Measurements from ENCODE around the gene MYO3A. TPM values are rescaled to one million over a fixed set of nuclear protein-coding genes. Genes with fewer than 3 reads are reported as not detected.
"Not testable (repeated sequence)": the region's sequence is repeated elsewhere in the genome, so short reads cannot be mapped to it uniquely, and the experiment has no call there.

Gene MYO3A
- total RNA-seq, 1 donor from 2014 or later = 0.23 TPM

DNA sequence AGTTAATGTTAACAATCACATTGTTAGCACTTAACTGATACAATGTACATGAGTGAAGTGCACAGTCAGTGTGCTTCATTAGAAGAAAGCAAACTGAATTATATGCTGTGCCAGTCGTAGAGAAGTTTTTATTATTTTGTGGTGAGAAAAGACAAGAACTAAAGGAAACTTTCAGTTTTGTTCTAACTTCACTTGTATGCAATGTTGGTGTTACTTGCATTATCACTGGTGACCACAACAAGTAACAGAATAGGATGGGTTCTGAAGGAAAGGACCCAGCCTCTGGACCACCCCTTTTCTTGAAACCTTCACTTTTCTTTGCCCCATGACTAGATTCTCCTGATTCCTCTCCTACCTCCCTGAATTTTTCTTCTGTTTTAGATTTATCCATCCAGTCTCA lies 159.2 kb downstream of the MYO3A start:
- Mint-ChIP-seq H3K4me1 (ENCODE audit: low read depth, unreplicated experiment) (no peaks in the 10 kb centered on the region), H3K36me3 (ENCODE audit: low read depth, unreplicated experiment) (no peaks in the 10 kb centered on the region), H3K27me3 (ENCODE audit: low read depth, unreplicated experiment) (peaks cover 2% of the 10 kb centered on the region), H3K9me3 (ENCODE audit: unreplicated experiment) (peaks cover 2% of the 10 kb centered on the region), H3K4me3 (ENCODE audit: unreplicated experiment) (no peak overlapping the region), H3K27ac (ENCODE audit: unreplicated experiment) (no peak overlapping the region)
- H3K9ac ChIP-seq (ENCODE audit: low read length) = no peak overlapping the region
- H3K27me3 ChIP-seq (ENCODE audit: insufficient read depth, low read length) = no peaks in the 10 kb centered on the region
- no peaks in the 10 kb centered on the region for H4K20me1 ChIP-seq (ENCODE audit: insufficient read depth, low read length)
- H3K4me3 ChIP-seq (ENCODE audit: insufficient read depth, low read depth, low read length) = no peak overlapping the region
- DNase-seq (ENCODE audit: low read depth) (no peak), FAIRE-seq (no peak)
- no peak overlapping the region for H3K27ac ChIP-seq (ENCODE audit: low read depth, low read length)
- TF ChIP-seq, protein P1, sequence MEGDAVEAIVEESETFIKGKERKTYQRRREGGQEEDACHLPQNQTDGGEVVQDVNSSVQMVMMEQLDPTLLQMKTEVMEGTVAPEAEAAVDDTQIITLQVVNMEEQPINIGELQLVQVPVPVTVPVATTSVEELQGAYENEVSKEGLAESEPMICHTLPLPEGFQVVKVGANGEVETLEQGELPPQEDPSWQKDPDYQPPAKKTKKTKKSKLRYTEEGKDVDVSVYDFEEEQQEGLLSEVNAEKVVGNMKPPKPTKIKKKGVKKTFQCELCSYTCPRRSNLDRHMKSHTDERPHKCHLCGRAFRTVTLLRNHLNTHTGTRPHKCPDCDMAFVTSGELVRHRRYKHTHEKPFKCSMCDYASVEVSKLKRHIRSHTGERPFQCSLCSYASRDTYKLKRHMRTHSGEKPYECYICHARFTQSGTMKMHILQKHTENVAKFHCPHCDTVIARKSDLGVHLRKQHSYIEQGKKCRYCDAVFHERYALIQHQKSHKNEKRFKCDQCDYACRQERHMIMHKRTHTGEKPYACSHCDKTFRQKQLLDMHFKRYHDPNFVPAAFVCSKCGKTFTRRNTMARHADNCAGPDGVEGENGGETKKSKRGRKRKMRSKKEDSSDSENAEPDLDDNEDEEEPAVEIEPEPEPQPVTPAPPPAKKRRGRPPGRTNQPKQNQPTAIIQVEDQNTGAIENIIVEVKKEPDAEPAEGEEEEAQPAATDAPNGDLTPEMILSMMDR (IDR thresholded peaks at IDR 0.05; ENCODE audit: insufficient read depth, low read depth, low read length) = no peak
- no peak for TF ChIP-seq EZH2 (IDR thresholded peaks at IDR 0.05; ENCODE audit: insufficient read depth, low read length)
- H3K4me2 ChIP-seq (ENCODE audit: low read length) = no peak overlapping the region
- no peaks in the 10 kb centered on the region for H3K9me3 ChIP-seq (ENCODE audit: insufficient read depth, low read depth, low read length)
- H3K36me3 ChIP-seq (ENCODE audit: insufficient read depth, low read length) = no peaks in the 10 kb centered on the region
- no peak overlapping the region for H2AFZ ChIP-seq (ENCODE audit: low read depth, low read length)
- H3K4me1 ChIP-seq (ENCODE audit: insufficient read depth, low read length) = no peaks in the 10 kb centered on the region
- H3K79me2 ChIP-seq (ENCODE audit: insufficient read depth, low read length) = no peaks in the 10 kb centered on the region

- no peak for DNase-seq (ENCODE audit: low read depth)
- TF ChIP-seq EZH2 (IDR thresholded peaks at IDR 0.05; ENCODE audit: insufficient read depth, low read length) = no peak
- TF ChIP-seq, protein P1 (IDR thresholded peaks at IDR 0.05; ENCODE audit: insufficient read depth, low read depth, low read length) = no peak
- H3K36me3 Mint-ChIP-seq (ENCODE audit: low read depth, unreplicated experiment) = no peaks in the 10 kb centered on the region
These were observed 161.8 kb downstream of the MYO3A start for GRCh38 chr10:26095781-26096180.

GRCh38 chr10:26097549-26097948 lies 163.5 kb downstream of the MYO3A start:
- FAIRE-seq; DNase-seq (ENCODE audit: low read depth); H4K20me1 ChIP-seq (ENCODE audit: insufficient read depth, low read length); H3K4me2 ChIP-seq (ENCODE audit: low read length); H3K4me3 Mint-ChIP-seq (ENCODE audit: unreplicated experiment); H3K9me3 ChIP-seq (ENCODE audit: insufficient read depth, low read depth, low read length); H3K4me1 ChIP-seq (ENCODE audit: insufficient read depth, low read length); H3K36me3 ChIP-seq (ENCODE audit: insufficient read depth, low read length); H3K9me3 Mint-ChIP-seq (ENCODE audit: unreplicated experiment); H3K4me1 Mint-ChIP-seq (ENCODE audit: low read depth, unreplicated experiment); H3K27me3 ChIP-seq (ENCODE audit: insufficient read depth, low read length); H2AFZ ChIP-seq (ENCODE audit: low read depth, low read length); H3K36me3 Mint-ChIP-seq (ENCODE audit: low read depth, unreplicated experiment); H3K4me3 ChIP-seq (ENCODE audit: insufficient read depth, low read depth, low read length); H3K27ac ChIP-seq (ENCODE audit: low read depth, low read length); H3K9ac ChIP-seq (ENCODE audit: low read length); H3K27ac Mint-ChIP-seq (ENCODE audit: unreplicated experiment); H3K27me3 Mint-ChIP-seq (ENCODE audit: low read depth, unreplicated experiment); H3K79me2 ChIP-seq (ENCODE audit: insufficient read depth, low read length): not testable (repeated sequence)

More at GRCh38 chr10:26095781-26096180, 161.8 kb downstream of the MYO3A start:
- Mint-ChIP-seq H3K4me1 (ENCODE audit: low read depth, unreplicated experiment) (no peaks in the 10 kb centered on the region), H3K4me3 (ENCODE audit: unreplicated experiment) (no peak overlapping the region), H3K9me3 (ENCODE audit: unreplicated experiment) (peaks cover 5% of the 10 kb centered on the region), H3K27ac (ENCODE audit: unreplicated experiment) (no peak overlapping the region), H3K27me3 (ENCODE audit: low read depth, unreplicated experiment) (peaks cover 2% of the 10 kb centered on the region)
- no peak overlapping the region for H3K4me2 ChIP-seq (ENCODE audit: low read length)
- H3K4me3 ChIP-seq (ENCODE audit: insufficient read depth, low read depth, low read length) = no peak overlapping the region
- H3K9me3 ChIP-seq (ENCODE audit: insufficient read depth, low read depth, low read length) = no peaks in the 10 kb centered on the region
- no peaks in the 10 kb centered on the region for H3K4me1 ChIP-seq (ENCODE audit: insufficient read depth, low read length)
- H3K27ac ChIP-seq (ENCODE audit: low read depth, low read length) = no peak overlapping the region
- H2AFZ ChIP-seq (ENCODE audit: low read depth, low read length) = no peak overlapping the region
- no peaks in the 10 kb centered on the region for H4K20me1 ChIP-seq (ENCODE audit: insufficient read depth, low read length)
- no peaks in the 10 kb centered on the region for H3K27me3 ChIP-seq (ENCODE audit: insufficient read depth, low read length)
- no peaks in the 10 kb centered on the region for H3K36me3 ChIP-seq (ENCODE audit: insufficient read depth, low read length)
- no peaks in the 10 kb centered on the region for H3K79me2 ChIP-seq (ENCODE audit: insufficient read depth, low read length)
- H3K9ac ChIP-seq (ENCODE audit: low read length) = no peak overlapping the region
- no peak for FAIRE-seq
